Amniotic stem cell (primary cell): ENCODE measurements around the gene DSG3.

ENCODE experiments used
- DNase-seq: peaks from one replicate; lab custom pipeline; 2025; lab: John Stamatoyannopoulos, UW

The DSG3 gene

DNA sequence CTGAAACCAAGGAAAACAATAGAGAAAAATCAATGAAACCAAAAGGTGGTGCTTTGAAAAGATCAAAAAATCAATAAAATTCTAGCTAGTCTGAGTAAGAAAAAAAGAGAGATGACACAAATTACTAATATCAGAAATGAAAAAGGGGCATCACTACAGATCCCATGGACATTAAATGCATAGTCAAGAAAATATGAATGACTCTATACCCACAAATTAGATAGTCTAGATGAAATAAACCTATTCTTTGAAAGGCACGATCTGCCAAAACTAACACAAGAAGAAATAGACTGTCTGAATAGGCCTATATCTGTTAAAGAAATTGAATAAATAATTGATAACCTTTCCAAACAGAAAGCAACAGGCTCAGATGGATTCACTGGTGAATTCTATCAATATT lies 15.2 kb upstream of the DSG3 start:
- no peak for DNase-seq

DNA sequence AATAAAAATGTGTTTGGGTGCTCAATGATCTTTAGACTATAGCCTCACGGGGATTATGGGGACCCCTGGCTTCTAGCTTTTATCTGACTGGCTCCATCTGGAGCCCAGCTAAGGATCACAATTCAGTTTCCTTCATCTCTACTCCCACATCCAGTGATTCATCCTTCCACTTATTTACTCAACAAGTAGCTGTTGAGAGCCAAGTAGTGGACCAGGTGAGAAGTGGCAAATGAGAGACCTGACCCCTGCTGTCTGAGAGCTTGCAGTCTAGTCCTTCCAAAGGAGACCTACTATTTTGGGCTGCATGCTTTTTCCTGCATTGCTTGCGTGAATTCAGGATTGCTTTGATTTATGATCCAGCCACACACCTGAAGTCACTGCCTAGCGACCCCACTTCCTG lies 10.7 kb upstream of the DSG3 start:
- no peak for DNase-seq

DNA sequence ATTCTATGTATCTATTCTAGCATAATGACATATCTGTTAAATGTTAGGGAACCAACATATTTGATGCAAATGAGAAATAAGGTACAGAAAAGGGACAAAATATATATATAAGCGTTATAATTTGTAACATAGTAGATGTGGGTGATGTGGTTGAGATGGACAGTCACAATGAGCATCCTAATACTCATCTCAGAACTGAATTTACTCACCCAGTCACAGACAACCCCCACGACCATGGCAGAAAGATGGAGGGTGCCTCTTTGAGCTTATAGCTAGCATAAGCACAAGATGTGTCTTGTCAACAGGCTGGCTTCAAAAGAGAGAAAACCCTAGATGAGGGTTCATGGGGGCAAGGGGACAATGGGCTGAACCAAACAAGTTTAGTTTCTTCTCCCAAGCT lies 9.1 kb upstream of the DSG3 start:
- no peak for DNase-seq

DNA sequence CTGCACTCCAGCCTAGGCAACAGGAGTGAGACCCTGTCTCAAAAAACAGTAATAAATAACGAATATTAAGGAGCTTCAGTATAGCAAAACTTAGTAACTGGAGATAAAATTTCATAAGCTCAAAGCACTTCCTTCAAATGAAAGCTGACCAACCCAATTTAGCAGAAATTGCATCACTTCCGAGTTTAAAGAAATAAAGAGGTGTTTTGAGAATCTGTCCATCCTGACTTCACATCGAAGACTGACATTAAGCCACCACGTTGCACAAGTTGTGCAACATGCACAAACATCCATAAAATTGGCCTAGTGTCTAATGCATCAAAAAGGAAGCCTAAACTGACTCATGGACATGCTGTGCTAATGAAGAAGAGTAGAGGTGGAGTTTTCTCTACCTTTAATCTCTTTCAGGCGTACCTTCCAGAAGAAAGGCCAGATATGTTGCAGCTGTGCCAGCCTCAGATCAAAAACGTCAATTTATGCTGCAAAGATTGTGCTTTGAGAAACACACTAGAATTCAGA lies 7.7 kb upstream of the DSG3 start:
- no peak for DNase-seq

DNA sequence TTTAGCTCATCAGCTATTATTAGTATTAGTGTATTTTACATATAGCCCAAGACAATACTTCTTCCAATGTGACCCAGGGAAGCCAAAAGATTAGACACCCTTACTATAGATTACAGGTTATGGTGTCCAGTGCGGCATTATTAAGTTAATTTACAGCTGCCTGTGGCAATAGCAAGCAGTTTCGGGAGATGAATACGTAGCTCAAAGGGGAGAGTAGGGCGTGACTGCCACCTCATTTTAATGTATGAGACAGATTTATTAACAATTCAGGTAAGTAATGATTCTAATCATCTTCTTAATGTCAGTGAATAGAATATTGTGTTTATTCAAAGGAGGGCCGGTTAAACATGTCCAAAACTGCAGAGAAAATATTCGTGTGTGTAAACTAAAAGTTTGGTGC lies 6.8 kb upstream of the DSG3 start:
- DNase-seq, result no peak

DNA sequence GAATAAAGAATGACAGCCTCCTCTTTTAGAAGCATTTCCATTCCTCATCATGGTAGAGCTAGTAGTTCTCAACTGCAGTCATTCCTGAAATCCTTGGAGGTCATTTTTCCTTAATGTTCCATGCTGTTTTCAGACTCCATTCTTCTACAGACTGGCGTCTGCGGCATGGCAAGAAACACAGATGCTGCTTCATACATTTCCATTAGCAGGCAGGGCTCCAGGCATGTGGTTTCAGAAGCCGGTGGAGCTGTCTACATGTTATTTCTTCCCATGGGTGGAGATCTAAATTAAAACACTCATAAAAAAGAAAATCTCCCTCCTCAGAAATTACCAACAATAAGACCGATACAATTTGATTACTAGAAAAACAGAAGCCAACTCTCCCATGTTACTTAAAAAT lies 6.0 kb upstream of the DSG3 start:
- no peak for DNase-seq

DNA sequence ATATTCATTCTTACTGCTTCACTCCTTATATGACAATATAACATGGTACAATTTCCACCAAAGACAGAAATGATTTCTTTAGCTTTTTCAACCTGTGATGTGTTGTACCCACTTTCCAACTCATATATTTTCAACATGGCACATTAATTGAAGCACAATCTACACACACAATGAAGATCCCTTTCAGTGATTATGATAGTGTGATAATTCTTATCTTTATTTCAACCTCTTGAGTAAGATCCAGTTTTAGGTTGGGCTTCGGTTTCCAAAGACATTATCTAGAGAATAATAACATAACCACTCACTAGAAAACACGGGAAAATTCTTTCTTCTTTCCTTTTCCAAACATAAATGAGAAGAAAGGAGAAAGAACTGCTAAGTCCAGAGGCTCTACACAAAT lies 3.4 kb upstream of the DSG3 start:
- DNase-seq, result no peak

DNA sequence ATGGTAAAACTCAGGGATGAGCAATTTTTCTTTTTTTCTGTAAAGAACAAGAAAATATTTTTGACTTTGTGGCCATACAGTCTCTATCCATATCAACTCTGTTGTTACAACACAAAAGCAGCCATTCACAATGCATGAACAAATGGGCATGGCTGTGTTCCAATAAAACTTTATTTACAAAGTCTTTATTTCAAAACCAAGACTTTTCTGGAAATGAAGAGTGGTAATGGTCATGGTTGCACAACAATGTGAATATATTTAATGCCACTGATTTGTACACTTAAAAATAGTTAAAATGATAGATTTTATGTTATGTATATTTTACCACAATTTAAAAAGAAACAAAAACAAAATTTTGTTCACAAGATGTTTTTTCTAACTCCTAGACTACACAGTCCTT lies 1.6 kb upstream of the DSG3 start:
- DNase-seq, result no peak

DNA sequence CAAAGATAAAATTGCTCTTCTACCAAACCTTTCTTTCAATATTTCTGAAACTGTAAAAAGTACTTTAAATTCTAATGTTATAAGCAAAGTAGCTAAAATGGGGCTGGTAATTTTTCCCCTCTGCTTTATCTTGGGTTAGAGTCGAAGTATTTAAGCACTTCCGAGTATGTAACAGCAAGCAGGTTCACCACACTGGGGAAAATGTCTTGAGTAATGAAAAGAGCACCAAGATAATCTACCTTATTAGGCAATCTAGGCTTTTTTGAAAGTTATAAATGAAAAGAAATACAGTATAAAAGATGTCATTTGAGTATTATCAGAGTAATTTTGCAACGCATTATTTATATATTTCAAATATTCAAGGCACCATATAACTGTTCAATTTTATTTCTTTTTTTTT lies 687 bp upstream of the DSG3 start:
- DNase-seq, result no peak

DNA sequence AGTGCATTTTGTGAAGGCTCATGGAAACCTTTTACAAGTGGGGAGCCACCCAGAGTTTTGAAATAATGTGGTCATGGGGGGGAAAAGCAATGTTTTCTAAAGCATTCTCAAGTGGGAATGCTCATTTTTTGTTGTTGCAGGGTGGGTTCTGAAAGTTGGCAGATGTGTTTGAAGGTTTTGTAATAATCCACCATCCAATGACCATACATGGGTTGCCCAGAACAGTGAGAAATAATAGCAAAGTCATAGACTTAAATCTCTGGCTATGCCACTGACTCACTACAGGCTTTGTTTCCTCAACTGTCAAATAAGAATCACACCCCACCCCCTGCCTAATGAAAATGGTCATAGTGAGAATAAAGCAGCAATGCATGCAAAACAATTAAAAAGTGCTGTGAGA lies 2.9 kb downstream of the DSG3 start:
- DNase-seq, result no peak

DNA sequence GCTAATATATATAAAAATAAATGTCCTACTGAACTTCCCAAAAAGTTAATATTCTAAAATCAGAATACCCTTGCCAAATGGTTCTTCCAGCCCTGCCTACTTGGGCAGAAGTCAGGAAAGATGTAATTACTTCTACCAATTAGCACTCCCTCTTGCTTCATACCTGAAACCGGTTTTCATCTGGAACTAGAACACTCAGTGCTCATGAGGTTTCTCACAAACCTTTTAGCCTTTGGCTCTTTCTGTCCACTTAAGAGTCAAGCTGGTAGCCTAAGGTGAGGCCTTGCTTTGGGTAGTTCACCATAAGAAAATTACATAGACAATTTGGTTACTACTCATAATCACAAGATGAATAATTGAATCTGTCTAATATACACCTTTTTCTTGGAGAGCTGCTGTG lies 4.1 kb downstream of the DSG3 start:
- DNase-seq, result no peak

DNA sequence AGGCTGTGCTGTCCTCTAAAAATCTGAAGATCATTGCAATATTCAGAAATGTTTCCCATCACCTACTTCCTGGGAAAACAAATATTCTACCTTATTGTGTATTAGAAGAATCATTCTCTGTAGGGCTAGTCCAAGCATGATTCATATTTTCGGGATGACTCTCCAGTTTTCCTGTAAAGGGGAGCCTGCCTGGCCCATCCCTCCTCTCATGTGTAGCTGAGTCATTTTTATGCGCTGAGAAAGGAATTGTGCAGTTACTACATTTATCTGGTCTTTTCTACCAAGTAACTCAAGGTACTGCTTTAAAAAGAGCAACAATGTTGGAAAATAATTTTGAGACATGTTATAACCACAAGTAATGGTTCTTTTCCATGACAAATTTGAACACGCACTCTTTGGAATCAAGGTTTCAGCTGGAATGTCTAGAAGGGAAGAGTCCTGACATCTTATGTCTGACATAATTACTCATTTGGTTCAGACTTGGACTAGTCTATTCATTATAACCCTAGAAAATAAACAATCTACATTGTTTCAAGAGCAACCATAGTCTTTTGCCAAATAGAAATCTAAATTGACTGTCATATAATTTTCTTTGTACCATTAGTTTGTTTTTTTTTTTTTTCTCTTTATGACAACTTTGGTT lies 6.6 kb downstream of the DSG3 start:
- DNase-seq, result no peak

DNA sequence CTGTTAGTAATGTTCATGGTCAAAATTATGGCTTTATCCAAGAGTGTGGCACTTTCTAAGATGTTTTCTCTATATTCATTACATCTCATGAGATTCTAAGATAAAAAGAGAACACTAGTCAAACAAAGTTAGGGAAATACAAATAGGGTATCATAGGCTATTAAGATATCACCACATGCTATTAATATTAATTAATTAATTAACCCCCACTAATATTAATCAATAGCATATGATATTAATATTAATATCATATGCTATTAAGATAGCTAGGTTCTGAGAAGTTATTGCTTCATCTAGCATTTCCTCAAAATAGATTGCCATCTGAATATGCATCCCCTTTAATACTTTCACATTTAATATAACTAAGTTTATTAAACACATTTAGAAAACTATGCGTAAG lies 22.1 kb downstream of the DSG3 start:
- no peak for DNase-seq

DNA sequence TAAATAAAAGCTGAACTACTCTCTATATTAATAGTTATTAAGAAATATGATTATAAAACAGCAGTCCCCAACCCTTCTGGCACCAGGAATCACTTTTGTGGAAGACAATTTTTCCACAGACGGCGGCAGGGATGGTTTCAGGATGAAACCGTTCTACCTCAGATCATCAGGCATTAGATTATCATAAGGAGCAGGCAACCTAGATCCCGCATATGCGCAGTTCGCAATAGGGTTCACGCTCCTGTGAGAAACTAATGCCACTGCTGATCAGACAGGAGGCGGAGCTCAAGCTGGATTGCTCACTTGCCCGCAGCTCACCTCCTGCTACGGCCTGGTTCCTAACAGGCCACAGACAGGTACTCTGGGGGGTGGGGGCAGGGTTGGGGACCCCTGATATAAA lies 31.1 kb downstream of the DSG3 start:
- DNase-seq, result no peak

DNA sequence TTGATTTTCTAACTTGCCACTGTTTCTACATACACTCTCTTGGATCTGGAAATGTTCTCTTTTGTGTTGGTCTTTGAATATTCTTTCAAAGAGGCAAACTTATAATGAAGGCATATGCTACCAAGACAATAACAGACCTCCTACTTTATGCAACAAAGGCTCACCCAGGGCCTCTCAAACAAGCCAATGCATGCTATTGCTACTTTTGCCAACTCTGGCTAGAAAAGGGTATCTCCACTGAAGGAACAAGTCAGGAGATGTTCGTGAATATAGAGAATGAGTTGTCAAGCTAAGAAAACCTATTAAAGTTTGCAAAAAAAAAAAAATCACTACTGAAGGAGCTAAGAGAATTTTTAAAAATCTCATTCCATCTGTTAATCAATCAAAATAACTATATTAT lies 34.5 kb downstream of the DSG3 start:
- DNase-seq, result no peak

DNA sequence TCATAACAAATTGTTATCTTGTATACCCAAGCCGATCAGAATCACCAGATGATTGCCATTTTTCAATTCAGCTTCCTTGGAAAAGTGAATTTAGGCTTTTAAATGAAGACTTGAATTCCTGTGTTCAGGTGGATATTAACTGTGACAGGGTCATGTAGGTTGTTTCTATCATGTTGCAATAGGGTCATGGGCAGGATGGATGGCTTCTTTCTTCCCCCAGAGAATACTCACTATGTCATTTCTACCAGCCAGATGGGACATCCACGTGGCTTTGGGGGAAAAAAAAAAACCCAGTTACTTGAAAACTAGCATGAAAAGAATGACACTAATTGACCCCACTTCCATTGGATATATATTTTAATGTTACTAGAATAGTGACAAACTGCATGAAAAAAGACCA lies 35.9 kb downstream of the DSG3 start:
- no peak for DNase-seq

DNA sequence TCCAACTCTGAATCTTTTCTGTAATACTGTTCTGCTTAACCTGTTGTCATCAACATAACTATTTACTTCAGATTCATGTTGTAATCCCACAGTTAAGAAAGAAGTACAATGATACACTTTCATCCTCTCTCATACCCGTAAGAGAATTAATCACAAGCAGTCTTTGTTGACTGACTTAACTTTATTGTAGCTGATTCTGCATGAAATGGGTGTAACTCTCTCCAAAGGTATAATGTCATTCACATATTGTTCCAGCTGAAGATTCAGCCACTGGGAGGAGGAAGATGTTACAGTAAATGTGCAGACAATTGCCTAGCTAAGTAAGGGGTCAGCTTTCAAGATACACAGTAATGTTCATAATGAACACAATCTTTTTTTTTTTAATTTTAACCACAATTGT lies 36.9 kb downstream of the DSG3 start:
- DNase-seq, result no peak

DNA sequence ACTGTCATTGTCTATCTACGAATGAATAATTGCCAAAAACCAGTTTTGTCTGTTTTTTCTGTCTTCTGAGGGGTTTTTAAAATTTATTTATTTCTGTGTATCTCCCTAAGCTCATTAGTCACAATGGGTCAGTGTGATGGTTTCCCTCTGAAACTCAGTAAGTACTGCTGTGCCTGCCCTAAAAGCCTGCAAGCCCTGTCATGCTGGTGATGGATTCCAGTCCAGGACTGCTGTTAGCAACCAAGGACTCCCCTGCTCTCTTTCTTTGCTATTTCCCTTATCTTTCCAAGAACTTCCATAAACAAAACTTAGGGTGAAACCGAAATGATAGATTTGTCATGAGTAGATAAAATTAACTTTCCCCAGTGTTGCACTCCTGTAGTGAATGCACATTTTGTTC lies 38.6 kb downstream of the DSG3 start:
- DNase-seq, result no peak

DNA sequence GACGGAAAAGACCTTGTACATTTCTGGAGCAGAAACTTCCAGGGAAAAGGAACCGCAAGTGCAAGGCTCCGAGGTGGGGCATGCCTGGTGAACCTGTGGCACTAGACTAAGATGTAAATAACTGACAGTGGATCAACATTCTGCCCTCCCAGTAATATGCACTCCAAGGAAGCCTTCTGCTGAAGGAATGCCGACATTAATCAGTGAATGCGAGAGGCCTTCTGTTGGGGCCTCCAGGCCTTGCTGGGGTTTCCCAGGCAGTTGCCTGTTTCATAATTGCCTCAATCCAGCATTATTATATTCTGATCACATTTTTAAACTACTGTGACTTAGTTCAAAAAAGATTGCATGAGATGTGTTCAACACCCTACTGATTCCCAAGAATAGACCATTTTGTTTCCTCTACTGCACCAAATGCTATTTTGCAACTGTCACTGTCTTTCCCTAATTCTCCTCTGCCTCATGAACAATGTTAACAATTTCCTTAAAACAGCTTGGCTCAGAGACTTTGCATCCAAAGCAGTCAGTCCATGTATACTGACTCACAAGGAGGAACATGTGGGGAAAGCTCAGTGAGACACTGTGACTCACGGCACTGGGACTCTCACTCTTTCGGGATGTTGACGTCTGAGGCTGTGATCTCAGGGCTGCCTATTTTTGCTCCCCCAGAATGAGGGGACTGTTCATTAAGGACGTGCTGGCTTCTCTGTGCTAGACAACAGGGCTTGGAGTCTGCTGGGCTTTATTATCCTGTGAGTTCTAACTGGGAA lies 39.9 kb downstream of the DSG3 start:
- DNase-seq, result no peak

DNA sequence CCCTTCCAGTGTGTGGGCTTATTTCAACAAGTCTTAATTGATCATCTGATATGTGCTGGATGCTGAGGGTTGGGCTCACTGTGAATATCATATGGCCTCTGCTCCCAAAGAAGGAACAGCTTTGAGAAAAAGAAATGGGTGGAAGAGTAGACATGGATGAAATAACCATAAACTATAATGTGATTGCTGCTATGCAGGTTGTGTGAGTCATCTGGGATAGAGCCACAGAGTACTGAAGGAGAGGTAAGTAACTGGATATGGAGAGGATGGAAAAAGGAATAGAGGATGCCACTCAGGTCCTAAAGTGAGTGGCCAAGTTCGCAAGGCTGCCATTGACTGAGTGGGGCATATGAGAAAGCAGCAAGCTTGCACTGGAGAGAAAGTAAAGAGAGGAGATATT lies 41.8 kb downstream of the DSG3 start:
- DNase-seq, result no peak

DNA sequence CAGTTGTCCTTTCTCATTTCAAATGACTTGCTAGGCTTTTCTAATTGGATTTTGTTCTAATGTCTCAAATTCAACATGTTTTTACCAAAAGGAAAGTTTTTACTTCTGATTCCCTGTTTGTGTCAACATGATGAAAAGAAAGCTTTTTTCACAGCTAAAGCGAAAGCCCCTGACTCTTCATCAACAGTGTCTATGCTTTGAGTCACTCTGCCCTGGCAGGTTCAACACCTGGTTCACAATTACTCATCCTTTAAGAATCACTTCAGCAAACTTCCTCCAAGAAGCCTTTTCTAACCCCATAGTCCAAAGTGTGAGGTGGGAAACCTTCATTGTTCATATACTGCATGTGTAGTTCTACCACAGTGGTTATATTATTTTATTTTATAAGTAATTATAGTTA lies 42.8 kb downstream of the DSG3 start:
- DNase-seq, result no peak

DNA sequence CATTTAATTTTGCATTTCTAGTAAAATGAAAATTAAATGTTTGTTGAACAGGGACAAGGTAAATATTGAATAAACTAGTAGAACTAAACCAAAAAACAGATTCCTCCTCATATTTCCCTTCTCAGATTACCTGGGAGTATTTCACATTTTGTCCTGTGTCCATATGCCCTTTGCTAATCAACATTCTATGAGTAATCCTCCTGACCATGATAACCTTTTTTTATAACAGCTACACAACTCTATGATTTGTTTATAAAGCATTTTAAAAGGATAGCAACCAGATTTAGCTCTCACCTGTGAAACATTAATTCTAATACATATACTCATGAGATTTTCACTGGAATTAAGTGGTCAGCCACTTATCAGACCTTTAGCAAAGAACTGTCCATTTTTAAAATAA lies 43.3 kb downstream of the DSG3 start:
- no peak for DNase-seq

DNA sequence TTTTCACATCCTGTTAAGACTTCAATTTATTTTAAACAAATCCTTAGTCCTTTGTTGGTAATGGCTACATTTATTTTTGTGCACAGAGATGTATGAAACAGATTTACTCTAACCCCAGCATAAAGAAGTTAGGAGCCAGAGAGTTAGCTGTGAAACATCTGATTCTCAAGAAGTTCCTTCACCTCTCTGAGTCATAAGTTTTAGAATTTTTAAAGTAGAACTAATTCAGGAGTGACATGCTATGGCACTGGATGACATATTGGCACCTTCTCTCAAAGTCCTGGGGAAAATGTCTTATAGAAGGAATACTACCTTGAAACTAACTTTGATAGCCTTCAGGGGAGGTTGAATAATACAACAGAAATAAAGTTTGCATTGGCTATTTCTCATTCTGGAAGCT lies 44.0 kb downstream of the DSG3 start:
- DNase-seq, result no peak

DNA sequence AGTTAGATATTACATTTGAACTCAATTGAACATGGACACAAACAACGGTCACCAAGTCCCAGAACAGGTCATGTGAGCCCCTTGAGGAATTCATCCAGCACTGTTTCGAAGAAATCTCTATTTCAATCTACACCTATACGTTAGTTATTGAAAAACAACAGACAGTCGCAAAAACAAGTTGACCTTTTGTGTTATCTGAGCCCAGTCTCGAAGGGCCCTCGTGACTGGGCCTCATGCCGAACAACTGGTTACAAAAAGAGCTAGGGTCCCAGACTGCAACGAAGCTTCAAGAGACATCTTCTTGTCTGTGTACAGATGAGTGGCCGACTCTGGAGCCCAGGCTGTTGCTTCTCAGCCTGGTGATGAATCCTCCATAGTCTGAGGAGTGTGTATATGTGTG lies 45.1 kb downstream of the DSG3 start:
- DNase-seq, result no peak
